GM23338 (cell line): ENCODE measurements around the gene EPM2AIP1. TPM values are rescaled to one million over a fixed set of nuclear protein-coding genes. Genes with fewer than 3 reads are reported as not detected.

Source experiments
- ATAC-seq: fragments of 200-7000 bp; cut with Tn5 transposase; 3 replicates; pipeline ENCODE4 v1.9.1; 2020
- DNase-seq: peaks from one replicate; pipeline ENCODE4 v3.0.0-alpha.2; 2015; ENCODE audit warnings: low spot score
- H2AFZ ChIP-seq: fragments of 200-600 bp; sonication (generic); 2 replicates; pipeline ENCODE4 v1.8.0; 2016; ENCODE audit warnings: antibody characterized with exemption, mild to moderate bottlenecking, moderate library complexity
- H3F3A ChIP-seq: fragments of 200-600 bp; sonication (generic); replicated peaks from 2 replicates; pipeline ENCODE4 v1.8.0; 2017; ENCODE audit warnings: antibody characterized with exemption, mixed run types, low read depth
- H3K27ac ChIP-seq: fragments of 200-600 bp; sonication (generic); 2 replicates; pipeline ENCODE4 v1.6.1; 2016; ENCODE audit warnings: low read depth
- H3K27me3 ChIP-seq: fragments of 200-600 bp; sonication (generic); 2 replicates; pipeline ENCODE4 v1.8.0; 2016; ENCODE audit warnings: mild to moderate bottlenecking, mixed run types, moderate library complexity; ENCODE audit not compliant: insufficient read depth
- H3K36me3 ChIP-seq: fragments of 200-600 bp; sonication (generic); 2 replicates; pipeline ENCODE4 v1.8.0; 2016; ENCODE audit warnings: mild to moderate bottlenecking; ENCODE audit not compliant: insufficient read depth
- H3K4me1 ChIP-seq: fragments of 200-600 bp; sonication (generic); 2 replicates; pipeline ENCODE4 v1.8.0; 2016; ENCODE audit warnings: mild to moderate bottlenecking, moderate library complexity; ENCODE audit not compliant: insufficient read depth
- H3K4me2 ChIP-seq: fragments of 200-600 bp; sonication (generic); 2 replicates; pipeline ENCODE4 v1.7.1; 2017; ENCODE audit warnings: mixed run types
- H3K4me3 ChIP-seq: fragments of 200-600 bp; sonication (generic); 2 replicates; pipeline ENCODE4 v1.6.1; 2016; ENCODE audit warnings: mixed run types
- H3K79me2 ChIP-seq: fragments of 200-600 bp; sonication (generic); replicated peaks from 2 replicates; pipeline ENCODE4 v1.8.0; 2017; ENCODE audit warnings: mild to moderate bottlenecking; ENCODE audit not compliant: insufficient read depth
- H3K9me2 ChIP-seq: fragments of 200-600 bp; sonication (generic); 2 replicates; pipeline ENCODE4 v1.8.0; 2017; ENCODE audit not compliant: insufficient read depth
- H4K20me1 ChIP-seq: fragments of 200-600 bp; sonication (generic); replicated peaks from 2 replicates; pipeline ENCODE4 v1.8.0; 2017; ENCODE audit warnings: mild to moderate bottlenecking; ENCODE audit not compliant: insufficient read depth
- H3K27ac Mint-ChIP-seq: 2 replicates; pipeline ENCODE4 v1.8.0; 2020; ENCODE audit warnings: inconsistent platforms, mild to moderate bottlenecking, moderate library complexity, mixed read lengths
- H3K27me3 Mint-ChIP-seq: 3 replicates; pipeline ENCODE4 v1.8.0; 2022; ENCODE audit warnings: low read depth, mild to moderate bottlenecking, moderate library complexity, mixed read lengths, inconsistent platforms; ENCODE audit not compliant: insufficient read depth, poor library complexity
- H3K36me3 Mint-ChIP-seq: 3 replicates; pipeline ENCODE4 v1.8.0; 2021; ENCODE audit warnings: low read depth, mild to moderate bottlenecking, inconsistent platforms, moderate library complexity, mixed read lengths
- H3K4me1 Mint-ChIP-seq: 3 replicates; pipeline ENCODE4 v1.8.0; 2020; ENCODE audit warnings: mild to moderate bottlenecking, inconsistent platforms, mixed read lengths
- H3K4me3 Mint-ChIP-seq: 3 replicates; pipeline ENCODE4 v1.8.0; 2021; ENCODE audit warnings: moderate library complexity, mild to moderate bottlenecking, inconsistent platforms, mixed read lengths
- H3K9me3 Mint-ChIP-seq: 3 replicates; pipeline ENCODE4 v1.8.0; 2020; ENCODE audit warnings: moderate library complexity, mild to moderate bottlenecking, inconsistent platforms, mixed read lengths
- CREB1 ChIP-seq: fragments of 250-450 bp; sonication (Bioruptor Pico); IDR thresholded peaks from 2 replicates; pipeline ENCODE4 v1.5.0; 2020; ENCODE audit warnings: low read depth, mild to moderate bottlenecking, moderate library complexity
- EZH2 ChIP-seq: fragments of 200-600 bp; sonication (generic); IDR thresholded peaks from one replicate; pipeline ENCODE4 v1.8.0; 2017; ENCODE audit warnings: antibody characterized with exemption, mild to moderate bottlenecking, low read depth; ENCODE audit not compliant: unreplicated experiment
- EZH2phosphoT487 ChIP-seq: fragments of 200-600 bp; sonication (generic); IDR thresholded peaks from one replicate; pipeline ENCODE4 v1.8.1; 2018; ENCODE audit warnings: antibody characterized with exemption; ENCODE audit not compliant: unreplicated experiment
- JUNB ChIP-seq: IDR thresholded peaks from one replicate; pipeline ENCODE4 v1.6.1; 2016; ENCODE audit warnings: antibody characterized with exemption; ENCODE audit not compliant: unreplicated experiment
- NANOG ChIP-seq: IDR thresholded peaks from 2 replicates; pipeline ENCODE4 v1.6.1; 2016; ENCODE audit warnings: antibody characterized with exemption, borderline replicate concordance
- POLR2AphosphoS5 ChIP-seq: IDR thresholded peaks from 2 replicates; pipeline ENCODE4 v1.6.1; 2016; ENCODE audit warnings: antibody characterized with exemption, low read depth
- STAT1 ChIP-seq: IDR thresholded peaks from one replicate; pipeline ENCODE4 v1.6.1; 2016; ENCODE audit warnings: antibody characterized with exemption; ENCODE audit not compliant: unreplicated experiment
- ZNF114 ChIP-seq: fragments of 250-450 bp; sonication (Bioruptor Pico); IDR thresholded peaks from 2 replicates; pipeline ENCODE4 v1.5.0; 2020; ENCODE audit warnings: mild to moderate bottlenecking, moderate library complexity
- ZNF331 ChIP-seq: fragments of 250-450 bp; sonication (Bioruptor Pico); IDR thresholded peaks from 2 replicates; pipeline ENCODE4 v1.5.0; 2020; ENCODE audit warnings: low read depth, mild to moderate bottlenecking, moderate library complexity
- polyA plus RNA-seq: library from polyadenylated mRNA; unstranded; fragments of >200 nt; fragmentation: Nextera tagmentation; extraction: Ambion mirVana; gene quantifications from 2 replicates; pipeline ENCODE4 v1.2.1, GENCODE V29; 2016
- total RNA-seq: library from RNA; depleted of rRNA; stranded (reverse); fragments of >200 nt; shearing (Covaris generic); gene quantifications from 2 replicates; pipeline ENCODE4 v1.2.3, GENCODE V29; 2014
- TF ChIP-seq, protein P1 (sequence below): IDR thresholded peaks from 2 replicates; pipeline ENCODE4 v1.6.1; 2016; ENCODE audit warnings: antibody characterized with exemption
- TF ChIP-seq, protein P2 (sequence below): fragments of 250-450 bp; sonication (Bioruptor Pico); IDR thresholded peaks from 2 replicates; pipeline ENCODE4 v1.5.0; 2020; ENCODE audit warnings: mild to moderate bottlenecking, moderate library complexity
- TF ChIP-seq, protein P3 (sequence below), 2 experiments: fragments of 200-600 bp in 1 of 2; sonication (generic) in 1 of 2; conservative IDR thresholded peaks; 2 replicates each; pipeline versions ENCODE4 v1.5.1 to v1.6.1; 2016 to 2017; ENCODE audit warnings: antibody characterized with exemption in 2 of 2, low read depth in 2 of 2, mild to moderate bottlenecking in 2 of 2, moderate library complexity in 1 of 2
- TF ChIP-seq, protein P4 (sequence below): IDR thresholded peaks from one replicate; pipeline ENCODE4 v1.6.1; 2018; ENCODE audit warnings: antibody characterized with exemption; ENCODE audit not compliant: unreplicated experiment

Gene EPM2AIP1
- total and polyA plus RNA-seq, 2 experiments from 2014 or later: 7.2 to 10.6 TPM

DNA sequence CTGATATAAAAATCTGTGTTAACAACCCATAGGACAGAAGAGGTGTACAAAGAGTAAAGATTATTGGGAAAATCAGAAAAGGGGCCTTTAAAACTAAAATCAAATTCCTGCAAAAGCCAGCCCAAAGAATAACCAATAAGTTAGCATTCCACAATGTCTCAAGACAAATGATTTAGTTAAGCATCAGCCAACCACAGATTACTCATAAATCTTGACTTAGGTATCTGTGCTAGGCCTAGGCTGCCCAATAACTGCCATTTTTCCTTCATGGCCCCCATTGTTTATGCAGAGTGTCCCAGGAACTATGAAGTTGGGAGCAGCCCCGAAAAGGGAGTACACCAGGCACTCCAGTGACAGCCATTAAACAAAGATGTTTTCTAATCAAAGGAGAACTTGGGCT is 55.4 kb downstream of the EPM2AIP1 start:
- Mint-ChIP-seq H3K4me1 (peaks cover 45% of the 10 kb centered on the region), H3K9me3 (no peaks in the 10 kb centered on the region), H3K4me3 (no peak overlapping the region), H3K27ac (peak overlapping the region; percentile 13; the same call in 1 of the 2 replicates), H3K36me3 (no peaks in the 10 kb centered on the region), H3K27me3 (peaks cover 7% of the 10 kb centered on the region)
- Histone ChIP-seq H3K4me2 (0 out of 2 replicates have a peak overlapping the region, but pooled peaks have one; percentile 27), H3K4me3 (no peak overlapping the region), H3K79me2 (no peaks in the 10 kb centered on the region), H2AFZ (no peak overlapping the region), H3K27me3 (peaks cover 3% of the 10 kb centered on the region), H3F3A (no peaks in the 10 kb centered on the region), H3K4me1 (peaks cover 16% of the 10 kb centered on the region; the same call in 1 of the 2 replicates), H3K36me3 (no peaks in the 10 kb centered on the region), H3K9me2 (no peaks in the 10 kb centered on the region), H4K20me1 (no peaks in the 10 kb centered on the region), H3K27ac (no peak overlapping the region; the same call in 1 of the 2 replicates)
- no peak for DNase-seq
- ATAC-seq: no peak
- no peak for TF ChIP-seq ZNF331 (CRISPR knock-in tag)
- TF ChIP-seq NANOG: no peak
- TF ChIP-seq, protein P1, sequence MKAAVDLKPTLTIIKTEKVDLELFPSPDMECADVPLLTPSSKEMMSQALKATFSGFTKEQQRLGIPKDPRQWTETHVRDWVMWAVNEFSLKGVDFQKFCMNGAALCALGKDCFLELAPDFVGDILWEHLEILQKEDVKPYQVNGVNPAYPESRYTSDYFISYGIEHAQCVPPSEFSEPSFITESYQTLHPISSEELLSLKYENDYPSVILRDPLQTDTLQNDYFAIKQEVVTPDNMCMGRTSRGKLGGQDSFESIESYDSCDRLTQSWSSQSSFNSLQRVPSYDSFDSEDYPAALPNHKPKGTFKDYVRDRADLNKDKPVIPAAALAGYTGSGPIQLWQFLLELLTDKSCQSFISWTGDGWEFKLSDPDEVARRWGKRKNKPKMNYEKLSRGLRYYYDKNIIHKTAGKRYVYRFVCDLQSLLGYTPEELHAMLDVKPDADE: no peak
- TF ChIP-seq STAT1: no peak
- no peak for TF ChIP-seq EZH2
- TF ChIP-seq CREB1 (CRISPR knock-in tag): no peak
- TF ChIP-seq, protein P2, sequence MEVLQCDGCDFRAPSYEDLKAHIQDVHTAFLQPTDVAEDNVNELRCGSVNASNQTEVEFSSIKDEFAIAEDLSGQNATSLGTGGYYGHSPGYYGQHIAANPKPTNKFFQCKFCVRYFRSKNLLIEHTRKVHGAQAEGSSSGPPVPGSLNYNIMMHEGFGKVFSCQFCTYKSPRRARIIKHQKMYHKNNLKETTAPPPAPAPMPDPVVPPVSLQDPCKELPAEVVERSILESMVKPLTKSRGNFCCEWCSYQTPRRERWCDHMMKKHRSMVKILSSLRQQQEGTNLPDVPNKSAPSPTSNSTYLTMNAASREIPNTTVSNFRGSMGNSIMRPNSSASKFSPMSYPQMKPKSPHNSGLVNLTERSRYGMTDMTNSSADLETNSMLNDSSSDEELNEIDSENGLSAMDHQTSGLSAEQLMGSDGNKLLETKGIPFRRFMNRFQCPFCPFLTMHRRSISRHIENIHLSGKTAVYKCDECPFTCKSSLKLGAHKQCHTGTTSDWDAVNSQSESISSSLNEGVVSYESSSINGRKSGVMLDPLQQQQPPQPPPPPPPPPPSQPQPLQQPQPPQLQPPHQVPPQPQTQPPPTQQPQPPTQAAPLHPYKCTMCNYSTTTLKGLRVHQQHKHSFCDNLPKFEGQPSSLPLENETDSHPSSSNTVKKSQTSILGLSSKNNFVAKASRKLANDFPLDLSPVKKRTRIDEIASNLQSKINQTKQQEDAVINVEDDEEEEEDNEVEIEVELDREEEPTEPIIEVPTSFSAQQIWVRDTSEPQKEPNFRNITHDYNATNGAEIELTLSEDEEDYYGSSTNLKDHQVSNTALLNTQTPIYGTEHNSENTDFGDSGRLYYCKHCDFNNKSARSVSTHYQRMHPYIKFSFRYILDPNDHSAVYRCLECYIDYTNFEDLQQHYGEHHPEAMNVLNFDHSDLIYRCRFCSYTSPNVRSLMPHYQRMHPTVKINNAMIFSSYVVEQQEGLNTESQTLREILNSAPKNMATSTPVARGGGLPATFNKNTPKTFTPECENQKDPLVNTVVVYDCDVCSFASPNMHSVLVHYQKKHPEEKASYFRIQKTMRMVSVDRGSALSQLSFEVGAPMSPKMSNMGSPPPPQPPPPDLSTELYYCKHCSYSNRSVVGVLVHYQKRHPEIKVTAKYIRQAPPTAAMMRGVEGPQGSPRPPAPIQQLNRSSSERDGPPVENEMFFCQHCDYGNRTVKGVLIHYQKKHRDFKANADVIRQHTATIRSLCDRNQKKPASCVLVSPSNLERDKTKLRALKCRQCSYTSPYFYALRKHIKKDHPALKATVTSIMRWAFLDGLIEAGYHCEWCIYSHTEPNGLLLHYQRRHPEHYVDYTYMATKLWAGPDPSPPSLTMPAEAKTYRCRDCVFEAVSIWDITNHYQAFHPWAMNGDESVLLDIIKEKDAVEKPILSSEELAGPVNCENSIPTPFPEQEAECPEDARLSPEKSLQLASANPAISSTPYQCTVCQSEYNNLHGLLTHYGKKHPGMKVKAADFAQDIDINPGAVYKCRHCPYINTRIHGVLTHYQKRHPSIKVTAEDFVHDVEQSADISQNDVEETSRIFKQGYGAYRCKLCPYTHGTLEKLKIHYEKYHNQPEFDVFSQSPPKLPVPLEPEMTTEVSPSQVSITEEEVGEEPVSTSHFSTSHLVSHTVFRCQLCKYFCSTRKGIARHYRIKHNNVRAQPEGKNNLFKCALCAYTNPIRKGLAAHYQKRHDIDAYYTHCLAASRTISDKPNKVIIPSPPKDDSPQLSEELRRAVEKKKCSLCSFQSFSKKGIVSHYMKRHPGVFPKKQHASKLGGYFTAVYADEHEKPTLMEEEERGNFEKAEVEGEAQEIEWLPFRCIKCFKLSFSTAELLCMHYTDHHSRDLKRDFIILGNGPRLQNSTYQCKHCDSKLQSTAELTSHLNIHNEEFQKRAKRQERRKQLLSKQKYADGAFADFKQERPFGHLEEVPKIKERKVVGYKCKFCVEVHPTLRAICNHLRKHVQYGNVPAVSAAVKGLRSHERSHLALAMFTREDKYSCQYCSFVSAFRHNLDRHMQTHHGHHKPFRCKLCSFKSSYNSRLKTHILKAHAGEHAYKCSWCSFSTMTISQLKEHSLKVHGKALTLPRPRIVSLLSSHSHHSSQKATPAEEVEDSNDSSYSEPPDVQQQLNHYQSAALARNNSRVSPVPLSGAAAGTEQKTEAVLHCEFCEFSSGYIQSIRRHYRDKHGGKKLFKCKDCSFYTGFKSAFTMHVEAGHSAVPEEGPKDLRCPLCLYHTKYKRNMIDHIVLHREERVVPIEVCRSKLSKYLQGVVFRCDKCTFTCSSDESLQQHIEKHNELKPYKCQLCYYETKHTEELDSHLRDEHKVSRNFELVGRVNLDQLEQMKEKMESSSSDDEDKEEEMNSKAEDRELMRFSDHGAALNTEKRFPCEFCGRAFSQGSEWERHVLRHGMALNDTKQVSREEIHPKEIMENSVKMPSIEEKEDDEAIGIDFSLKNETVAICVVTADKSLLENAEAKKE (CRISPR knock-in tag): no peak
- TF ChIP-seq ZNF114 (CRISPR knock-in tag): no peak
- TF ChIP-seq, protein P3, sequence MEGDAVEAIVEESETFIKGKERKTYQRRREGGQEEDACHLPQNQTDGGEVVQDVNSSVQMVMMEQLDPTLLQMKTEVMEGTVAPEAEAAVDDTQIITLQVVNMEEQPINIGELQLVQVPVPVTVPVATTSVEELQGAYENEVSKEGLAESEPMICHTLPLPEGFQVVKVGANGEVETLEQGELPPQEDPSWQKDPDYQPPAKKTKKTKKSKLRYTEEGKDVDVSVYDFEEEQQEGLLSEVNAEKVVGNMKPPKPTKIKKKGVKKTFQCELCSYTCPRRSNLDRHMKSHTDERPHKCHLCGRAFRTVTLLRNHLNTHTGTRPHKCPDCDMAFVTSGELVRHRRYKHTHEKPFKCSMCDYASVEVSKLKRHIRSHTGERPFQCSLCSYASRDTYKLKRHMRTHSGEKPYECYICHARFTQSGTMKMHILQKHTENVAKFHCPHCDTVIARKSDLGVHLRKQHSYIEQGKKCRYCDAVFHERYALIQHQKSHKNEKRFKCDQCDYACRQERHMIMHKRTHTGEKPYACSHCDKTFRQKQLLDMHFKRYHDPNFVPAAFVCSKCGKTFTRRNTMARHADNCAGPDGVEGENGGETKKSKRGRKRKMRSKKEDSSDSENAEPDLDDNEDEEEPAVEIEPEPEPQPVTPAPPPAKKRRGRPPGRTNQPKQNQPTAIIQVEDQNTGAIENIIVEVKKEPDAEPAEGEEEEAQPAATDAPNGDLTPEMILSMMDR (conservative IDR thresholded peaks at IDR 0.05; ENCODE audit: low read depth in 2 of 2): no peak
- TF ChIP-seq JUNB: no peak
- TF ChIP-seq, protein P4, sequence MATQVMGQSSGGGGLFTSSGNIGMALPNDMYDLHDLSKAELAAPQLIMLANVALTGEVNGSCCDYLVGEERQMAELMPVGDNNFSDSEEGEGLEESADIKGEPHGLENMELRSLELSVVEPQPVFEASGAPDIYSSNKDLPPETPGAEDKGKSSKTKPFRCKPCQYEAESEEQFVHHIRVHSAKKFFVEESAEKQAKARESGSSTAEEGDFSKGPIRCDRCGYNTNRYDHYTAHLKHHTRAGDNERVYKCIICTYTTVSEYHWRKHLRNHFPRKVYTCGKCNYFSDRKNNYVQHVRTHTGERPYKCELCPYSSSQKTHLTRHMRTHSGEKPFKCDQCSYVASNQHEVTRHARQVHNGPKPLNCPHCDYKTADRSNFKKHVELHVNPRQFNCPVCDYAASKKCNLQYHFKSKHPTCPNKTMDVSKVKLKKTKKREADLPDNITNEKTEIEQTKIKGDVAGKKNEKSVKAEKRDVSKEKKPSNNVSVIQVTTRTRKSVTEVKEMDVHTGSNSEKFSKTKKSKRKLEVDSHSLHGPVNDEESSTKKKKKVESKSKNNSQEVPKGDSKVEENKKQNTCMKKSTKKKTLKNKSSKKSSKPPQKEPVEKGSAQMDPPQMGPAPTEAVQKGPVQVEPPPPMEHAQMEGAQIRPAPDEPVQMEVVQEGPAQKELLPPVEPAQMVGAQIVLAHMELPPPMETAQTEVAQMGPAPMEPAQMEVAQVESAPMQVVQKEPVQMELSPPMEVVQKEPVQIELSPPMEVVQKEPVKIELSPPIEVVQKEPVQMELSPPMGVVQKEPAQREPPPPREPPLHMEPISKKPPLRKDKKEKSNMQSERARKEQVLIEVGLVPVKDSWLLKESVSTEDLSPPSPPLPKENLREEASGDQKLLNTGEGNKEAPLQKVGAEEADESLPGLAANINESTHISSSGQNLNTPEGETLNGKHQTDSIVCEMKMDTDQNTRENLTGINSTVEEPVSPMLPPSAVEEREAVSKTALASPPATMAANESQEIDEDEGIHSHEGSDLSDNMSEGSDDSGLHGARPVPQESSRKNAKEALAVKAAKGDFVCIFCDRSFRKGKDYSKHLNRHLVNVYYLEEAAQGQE: no peak
- no peak for TF ChIP-seq POLR2AphosphoS5
- no peak for TF ChIP-seq EZH2phosphoT487
